NCI-H1417 treated with DMSO at 0.1 percent for 48 hours (cell line): Measurements from ENCODE around the gene SESTD1.

Experiments used
- DNase-seq: peaks from one replicate; lab custom pipeline; 2025; lab: John Stamatoyannopoulos, UW

The SESTD1 gene

GRCh38 chr2:179184610-179185009, 80.0 kb downstream of the SESTD1 start:
- DNase-seq: no peak

GRCh38 chr2:179181002-179181401, 83.6 kb downstream of the SESTD1 start:
- no peak for DNase-seq

DNA sequence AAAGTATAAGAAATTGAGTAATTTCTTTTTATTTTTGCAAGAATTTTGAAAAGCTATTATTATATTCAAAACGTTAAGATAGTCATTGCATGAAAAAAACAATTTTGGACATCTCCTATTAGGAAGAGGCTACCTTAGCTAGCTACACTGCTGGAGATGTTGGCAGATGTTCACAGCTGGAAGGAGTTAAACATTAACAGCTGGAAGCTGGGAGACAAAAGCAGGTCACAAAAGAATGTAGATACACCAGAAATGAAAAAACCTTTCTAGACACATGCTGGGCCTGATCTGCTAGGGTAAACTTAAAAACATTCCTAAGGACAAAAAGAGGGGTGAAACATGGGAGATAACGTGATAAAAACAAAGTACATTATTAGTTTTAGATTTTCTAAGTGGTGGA, 84.4 kb downstream of the SESTD1 start:
- DNase-seq: no peak

DNA sequence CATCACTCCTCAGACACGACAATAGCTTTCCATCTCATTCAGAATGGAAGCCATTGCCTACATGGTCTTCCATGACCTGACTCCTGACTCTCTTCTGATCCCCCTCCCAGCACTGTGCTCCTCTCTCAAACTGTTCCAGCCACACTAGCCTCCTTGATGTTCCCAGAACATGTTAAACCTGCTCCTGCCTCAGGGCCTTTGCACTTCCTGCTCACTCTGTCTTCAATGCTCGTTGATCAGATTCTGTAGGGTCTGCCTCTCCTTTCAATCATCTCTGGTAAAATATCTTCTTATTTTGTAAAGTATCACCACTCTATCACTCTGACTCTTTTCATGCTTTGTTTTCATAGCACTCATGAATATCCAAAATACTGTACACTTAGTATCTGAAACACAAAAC, 84.9 kb downstream of the SESTD1 start:
- DNase-seq: no peak

- DNase-seq: no peak
Observed at GRCh38 chr2:179177694-179178093, 86.9 kb downstream of the SESTD1 start.

GRCh38 chr2:179174240-179174639, 90.4 kb downstream of the SESTD1 start:
- no peak for DNase-seq

DNA sequence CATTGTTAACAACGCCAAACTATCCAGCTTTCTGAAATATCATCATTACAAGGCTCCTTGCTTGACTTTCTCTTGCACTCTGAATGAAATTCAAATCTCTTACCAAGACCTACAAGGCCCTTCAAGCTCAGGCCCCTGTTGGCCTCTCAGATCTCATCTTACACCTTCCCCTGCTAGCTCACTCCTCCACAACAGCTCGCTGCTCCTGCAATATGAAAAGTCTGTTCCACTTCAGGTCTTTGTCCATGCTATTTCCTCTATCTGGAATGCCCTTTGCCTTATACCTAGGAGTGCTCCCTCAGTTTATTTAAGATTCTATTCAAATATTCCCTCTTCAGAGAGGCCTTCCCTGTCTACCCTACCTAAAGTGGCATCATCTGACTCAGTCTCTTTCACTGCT, 91.7 kb downstream of the SESTD1 start:
- no peak for DNase-seq

DNA sequence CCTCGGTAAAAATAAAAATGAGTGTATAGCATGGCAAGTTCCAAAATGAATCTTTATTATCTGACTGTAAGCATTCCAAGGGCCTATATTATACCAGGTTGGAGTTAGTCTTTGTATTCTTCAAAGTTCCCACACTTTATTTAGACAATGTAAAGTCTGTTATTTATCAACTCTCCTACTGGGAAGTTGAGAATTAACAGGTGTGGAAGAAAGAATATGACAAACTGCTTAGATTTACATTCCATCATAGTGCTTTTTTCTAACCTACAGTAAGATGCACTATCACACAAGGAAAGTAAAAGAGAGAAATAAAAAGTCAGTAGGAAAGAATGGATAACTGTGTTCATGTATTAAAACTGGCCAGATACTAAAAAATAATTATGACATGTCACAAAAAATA, 93.3 kb downstream of the SESTD1 start:
- no peak for DNase-seq

DNA sequence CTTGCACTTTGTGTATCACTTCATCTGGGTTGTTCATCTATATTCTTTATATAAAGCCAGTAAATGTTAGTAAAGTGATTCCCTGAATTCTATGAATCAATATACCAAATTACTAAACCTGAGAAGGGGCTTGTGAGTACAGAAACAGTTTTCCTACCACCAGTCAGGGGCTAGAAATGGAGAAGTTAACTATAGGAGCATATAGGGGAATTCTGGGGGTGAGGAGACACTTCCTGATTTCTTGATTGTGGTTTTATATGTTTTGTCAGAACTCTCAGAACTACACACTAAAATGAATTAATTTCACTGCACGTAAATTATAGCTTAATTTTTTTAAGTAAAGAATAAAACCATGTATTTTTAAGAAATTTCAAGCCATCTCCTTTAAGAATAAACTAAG, 93.7 kb downstream of the SESTD1 start:
- DNase-seq: no peak

GRCh38 chr2:179165356-179166000, 99.2 kb downstream of the SESTD1 start:
- DNase-seq: no peak

DNA sequence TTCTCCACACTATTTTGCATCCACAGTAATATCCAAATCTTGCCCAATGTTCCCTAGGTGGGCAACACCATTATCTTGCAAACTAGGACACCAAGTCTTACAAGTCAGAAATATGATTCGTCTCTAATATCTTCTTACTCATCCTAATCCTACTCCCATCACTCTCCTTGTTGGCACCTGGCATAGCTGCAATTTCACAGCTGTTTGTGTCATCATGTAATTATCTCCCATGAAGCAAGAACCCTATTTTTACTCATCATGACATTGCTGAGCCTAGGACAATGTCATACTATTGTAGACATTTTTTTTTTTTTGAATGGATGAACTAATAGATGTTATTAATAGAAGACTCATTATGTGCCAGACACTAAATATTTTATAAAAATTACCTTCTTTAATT, 123.4 kb downstream of the SESTD1 start:
- no peak for DNase-seq

DNA sequence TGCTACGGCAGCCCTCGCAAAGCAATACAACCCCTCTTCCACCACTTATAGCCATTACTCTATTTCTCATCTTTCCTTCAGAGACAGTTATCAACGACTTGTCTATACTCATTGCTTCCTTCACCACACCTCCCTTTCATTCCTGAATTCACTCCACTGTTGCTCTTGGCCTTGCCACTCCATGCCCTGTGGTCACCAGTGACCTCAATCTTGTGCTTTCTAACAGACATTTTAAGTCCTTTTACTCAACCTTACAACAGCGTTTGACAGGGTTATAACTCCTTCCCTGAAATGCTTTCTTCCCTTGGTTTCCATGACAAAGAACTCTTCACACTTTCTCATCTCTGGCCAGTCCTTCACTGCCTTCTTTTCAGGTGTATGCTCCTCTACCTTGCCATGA, 124.1 kb downstream of the SESTD1 start:
- no peak for DNase-seq

- DNase-seq: no peak
Observed at GRCh38 chr2:179139506-179139905, 125.1 kb downstream of the SESTD1 start.

DNA sequence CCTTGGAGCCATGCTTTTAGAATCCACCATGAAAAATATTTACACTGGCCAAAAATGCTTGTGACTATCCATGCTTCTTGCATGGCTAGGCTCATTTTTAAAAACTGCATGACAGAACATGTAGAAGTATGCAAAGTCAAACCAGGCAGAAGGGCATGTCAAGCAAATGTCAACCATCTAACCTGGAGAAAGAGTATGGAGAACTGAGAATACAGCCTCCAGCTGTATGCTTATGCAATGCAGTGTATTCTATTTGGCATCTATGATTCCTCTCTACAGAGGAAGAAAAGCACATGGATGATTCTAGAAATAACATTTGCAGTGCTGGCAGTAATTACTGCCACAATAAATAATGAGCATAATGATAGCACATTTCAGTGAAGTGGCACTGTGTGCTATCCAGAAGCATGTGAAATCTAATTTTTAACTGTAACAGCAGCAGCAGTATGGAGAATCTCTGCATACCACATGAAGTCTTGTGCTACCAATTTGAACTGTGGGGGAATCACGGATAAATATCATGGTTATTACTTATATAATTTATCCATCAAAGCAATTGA, 127.4 kb downstream of the SESTD1 start:
- DNase-seq: no peak

- DNase-seq: no peak
Observed at GRCh38 chr2:179133016-179133415, 131.6 kb downstream of the SESTD1 start.

- DNase-seq: no peak
Observed at GRCh38 chr2:179132076-179132475, 132.6 kb downstream of the SESTD1 start.

GRCh38 chr2:179130560-179130959, 134.1 kb downstream of the SESTD1 start:
- no peak for DNase-seq

DNA sequence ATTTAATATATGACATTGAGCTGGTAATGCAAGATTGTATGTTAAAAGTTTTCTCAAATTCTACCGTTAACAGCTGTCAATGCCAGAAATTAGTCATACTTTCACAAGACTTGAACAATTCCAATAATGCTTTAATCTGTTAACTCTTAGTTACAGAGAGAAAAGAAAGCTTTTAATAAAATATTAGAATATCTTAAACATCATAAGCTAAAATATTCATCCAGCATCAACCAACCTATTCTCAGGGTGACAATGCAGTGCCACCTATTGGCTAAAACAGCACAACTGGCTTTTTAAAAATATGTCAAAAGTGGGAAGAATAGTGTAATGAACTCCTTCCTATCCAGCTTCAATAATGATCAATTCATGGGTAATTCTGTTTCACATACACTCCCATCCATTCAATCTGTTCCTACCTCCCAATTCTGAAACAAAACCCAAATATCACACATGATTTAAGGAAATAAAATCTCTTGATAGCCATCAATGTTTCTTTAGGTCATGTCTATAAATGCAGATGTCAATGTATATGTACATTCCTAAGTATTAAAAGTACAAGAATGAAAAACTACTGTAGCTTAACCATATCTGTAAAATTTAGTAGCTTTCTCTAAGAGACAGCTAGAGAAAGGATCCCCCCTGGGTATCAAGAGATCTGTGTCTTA, 134.9 kb downstream of the SESTD1 start:
- DNase-seq: no peak

GRCh38 chr2:179125404-179125803, 139.2 kb downstream of the SESTD1 start:
- DNase-seq: no peak

DNA sequence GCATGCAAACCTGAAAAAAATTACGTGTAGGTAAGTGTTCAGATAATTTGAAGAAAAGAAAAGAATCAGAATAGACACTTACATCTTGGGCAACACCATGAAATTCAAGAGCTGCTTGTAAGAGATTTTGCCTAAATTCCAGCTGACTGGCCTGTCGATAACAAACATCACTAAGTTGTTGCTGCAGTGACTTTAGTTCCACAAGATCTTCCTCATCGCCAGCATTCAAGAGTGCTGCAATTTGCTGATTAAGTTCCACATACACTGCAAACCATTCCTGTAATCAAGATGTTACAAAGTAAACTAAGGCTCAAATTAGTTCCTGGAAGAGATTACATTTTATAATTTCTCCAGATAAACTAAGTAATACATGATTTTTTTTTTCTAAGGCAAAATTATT, 140.3 kb downstream of the SESTD1 start:
- no peak for DNase-seq

- DNase-seq: no peak
Observed at GRCh38 chr2:179123272-179123662, 141.4 kb downstream of the SESTD1 start.

- DNase-seq: no peak
Observed at GRCh38 chr2:179107737-179108136, 156.9 kb downstream of the SESTD1 start.

GRCh38 chr2:179106676-179107428, 157.8 kb downstream of the SESTD1 start:
- peak; percentile 54 for DNase-seq
